HepG2 (cell line): ENCODE results near the gene PMM2. TPM values are rescaled to one million over a fixed set of nuclear protein-coding genes. Genes with fewer than 3 reads are reported as not detected.

ENCODE experiments used
- ATF2 ChIP-seq: sonication (generic); formaldehyde crosslinking; IDR thresholded peaks from 2 replicates; pipeline ENCODE4 v1.4.0; 2020; ENCODE audit warnings: missing genetic modification reagents
- HNF1A ChIP-seq, 2 experiments: sonication (generic) in 1 of 2; formaldehyde crosslinking in 1 of 2; IDR thresholded peaks; 2 replicates each; pipeline versions ENCODE4 v1.4.0 to v1.6.1; 2016 to 2020; ENCODE audit warnings: borderline replicate concordance in 1 of 2, low read depth in 1 of 2, mild to moderate bottlenecking in 1 of 2, missing genetic modification reagents in 1 of 2
- KLF15 ChIP-seq: sonication (generic); formaldehyde crosslinking; IDR thresholded peaks from 2 replicates; pipeline ENCODE4 v1.8.1; 2023; ENCODE audit warnings: borderline replicate concordance, mild to moderate bottlenecking, inconsistent platforms, missing genetic modification reagents, mixed read lengths
- MAX ChIP-seq: IDR thresholded peaks from 2 replicates; pipeline ENCODE4 v1.6.1; 2012; ENCODE audit warnings: inconsistent platforms
- MNT ChIP-seq: fragments of 450-650 bp; IDR thresholded peaks from 2 replicates; pipeline ENCODE4 v1.6.1; 2016
- MXI1 ChIP-seq: IDR thresholded peaks from 3 replicates; pipeline ENCODE4 v1.6.1; 2012; ENCODE audit warnings: low read depth, low read length, inconsistent platforms, borderline replicate concordance
- POLR2A ChIP-seq, 2 experiments: IDR thresholded peaks; 2 replicates each; pipeline ENCODE4 v1.6.1; 2011; ENCODE audit warnings: low read depth in 2 of 2, low read length in 2 of 2, mild to moderate bottlenecking in 1 of 2, moderate library complexity in 1 of 2; ENCODE audit not compliant: insufficient read depth in 1 of 2
- RBFOX2 ChIP-seq: fragments of 200-400 bp; formaldehyde crosslinking; IDR thresholded peaks from 2 replicates; pipeline ENCODE4 v1.6.1; 2017; ENCODE audit warnings: low read depth, mild to moderate bottlenecking, low read length
- SPEN ChIP-seq: sonication (generic); formaldehyde crosslinking; IDR thresholded peaks from 2 replicates; pipeline ENCODE4 v1.5.1; 2020; ENCODE audit warnings: low read depth, mild to moderate bottlenecking, missing genetic modification reagents
- ZBTB43 ChIP-seq: sonication (generic); formaldehyde crosslinking; conservative IDR thresholded peaks from 2 replicates; pipeline ENCODE4 v1.4.0; 2020; ENCODE audit warnings: missing genetic modification reagents
- ZBTB44 ChIP-seq: sonication (generic); formaldehyde crosslinking; IDR thresholded peaks from 2 replicates; pipeline ENCODE4 v1.4.0; 2020; ENCODE audit warnings: missing genetic modification reagents
- ZNF280B ChIP-seq: sonication (generic); formaldehyde crosslinking; IDR thresholded peaks from 2 replicates; pipeline ENCODE4 v1.5.0; 2020; ENCODE audit warnings: missing genetic modification reagents, mild to moderate bottlenecking, borderline replicate concordance
- ZNF879 ChIP-seq: sonication (generic); formaldehyde crosslinking; IDR thresholded peaks from 2 replicates; pipeline ENCODE4 v1.8.1; 2023; ENCODE audit warnings: missing genetic modification reagents
- polyA plus RNA-seq, 8 experiments: library from polyadenylated mRNA; depleted of rRNA in 3 of 8; stranded (reverse) in 7 of 8; unstranded in 1 of 8; fragments of >200 nt; fragmentation: Illumina TruSeq in 4 of 8; extraction: Trizol in 4 of 8; gene quantifications; 2 replicates each; pipeline versions ENCODE4 v1.2.1 to v1.2.3, GENCODE V29; 2011 to 2016; ENCODE audit warnings: low read depth in 4 of 8, missing spikeins in 1 of 8, mixed read lengths in 1 of 8; ENCODE audit not compliant: insufficient read depth in 1 of 8
- total RNA-seq, 5 experiments: library from RNA; depleted of rRNA; stranded (reverse); fragments of >200 nt; fragmentation: Illumina TruSeq; extraction: Trizol; gene quantifications; 2 replicates each; pipeline ENCODE4 v1.2.3, GENCODE V29; 2016; ENCODE audit warnings: low read depth in 1 of 5

PMM2 gene
- total and polyA plus RNA-seq, 2 of the 13 experiments (the other 11 are each of a cell fraction or from before 2014, with no cell fraction given), result 52.2 to 93.7 TPM

- TF ChIP-seq MXI1, result peak; percentile 69; the same call in 1 of the 3 replicates
- peak; percentile 95 for TF ChIP-seq RBFOX2
- no peak for TF ChIP-seq ATF2 (CRISPR knock-in tag)
- peak in 1 of 2 experiments; percentile 88; a peak in 2 of 4 replicates for TF ChIP-seq POLR2A (IDR thresholded peaks at IDR 0.05; ENCODE audit: insufficient read depth in 1 of 2, low read depth in 2 of 2, low read length in 2 of 2)
- TF ChIP-seq ZBTB44 (CRISPR knock-in tag), result no peak
- no peak; the same call in 1 of the 2 replicates for TF ChIP-seq ZNF280B (CRISPR knock-in tag)
- no peak for TF ChIP-seq KLF15
- TF ChIP-seq MNT, result no peak
- peak; percentile 13; the same call in 1 of the 2 replicates for TF ChIP-seq ZBTB43 (CRISPR knock-in tag)
- TF ChIP-seq SPEN (CRISPR knock-in tag), result peak; percentile 76
- TF ChIP-seq MAX, result no peak
- peak; percentile 34; the same call in 1 of the 2 replicates for TF ChIP-seq ZNF879
- no peak for TF ChIP-seq HNF1A (IDR thresholded peaks at IDR 0.05; ENCODE audit: low read depth)
- 0 out of 2 replicates have a peak, but pooled peaks have one; percentile 16 for TF ChIP-seq HNF1A (CRISPR knock-in tag; IDR thresholded peaks at IDR 0.05; ENCODE audit: borderline replicate concordance)
These were observed 71.0 kb downstream of the PMM2 start, which contains the start of gene CARHSP1 (continued) for GRCh38 chr16:8868416-8869211.
